OCI-LY1 (cell line): ENCODE measurements around the gene PEBP1.
"Not testable (repeated sequence)": the region's sequence is repeated elsewhere in the genome, so short reads cannot be mapped to it uniquely, and the experiment has no call there.

ENCODE experiments used
- H2AFZ ChIP-seq: fragments of 200-600 bp; sonication (generic), shearing (Covaris generic); 2 replicates; pipeline ENCODE4 v1.6.0; 2014; ENCODE audit warnings: antibody characterized with exemption, mild to moderate bottlenecking, low read length
- H3F3A ChIP-seq: fragments of 200-600 bp; sonication (generic), shearing (Covaris generic); 2 replicates; pipeline ENCODE4 v1.6.0; 2014; ENCODE audit warnings: mild to moderate bottlenecking, antibody characterized with exemption, low read length, moderate library complexity; ENCODE audit not compliant: insufficient read depth
- H3K27ac ChIP-seq: fragments of 200-600 bp; sonication (generic); 2 replicates; pipeline ENCODE4 v1.5.1; 2014; ENCODE audit warnings: low read length, mixed run types, mild to moderate bottlenecking, low read depth; ENCODE audit not compliant: poor library complexity, severe bottlenecking
- H3K27me3 ChIP-seq: fragments of 200-600 bp; sonication (generic); 2 replicates; pipeline ENCODE4 v1.6.0; 2014; ENCODE audit warnings: antibody characterized with exemption, mild to moderate bottlenecking, low read length, moderate library complexity; ENCODE audit not compliant: insufficient read depth
- H3K36me3 ChIP-seq: fragments of 200-600 bp; sonication (generic); 2 replicates; pipeline ENCODE4 v1.6.1; 2014; ENCODE audit warnings: mild to moderate bottlenecking, antibody characterized with exemption, low read length, moderate library complexity, mixed read lengths; ENCODE audit not compliant: insufficient read depth
- H3K4me1 ChIP-seq: fragments of 200-600 bp; sonication (generic); 2 replicates; pipeline ENCODE4 v1.5.1; 2014; ENCODE audit warnings: mild to moderate bottlenecking, low read length, moderate library complexity; ENCODE audit not compliant: insufficient read depth, severe bottlenecking
- H3K4me2 ChIP-seq: fragments of 200-600 bp; sonication (generic), shearing (Covaris generic); 2 replicates; pipeline ENCODE4 v1.6.1; 2014; ENCODE audit warnings: low read length
- H3K4me3 ChIP-seq: fragments of 200-600 bp; sonication (generic); 2 replicates; pipeline ENCODE4 v1.5.1; 2014; ENCODE audit warnings: low read length, low read depth, mild to moderate bottlenecking, mixed read lengths; ENCODE audit not compliant: poor library complexity, severe bottlenecking
- H3K79me2 ChIP-seq: fragments of 200-600 bp; shearing (Covaris generic); 2 replicates; pipeline ENCODE4 v1.6.1; 2016; ENCODE audit warnings: mixed run types, low read length, mixed read lengths; ENCODE audit not compliant: insufficient read depth
- H3K9ac ChIP-seq: fragments of 200-600 bp; sonication (generic), shearing (Covaris generic); 2 replicates; pipeline ENCODE4 v1.6.1; 2014; ENCODE audit warnings: mild to moderate bottlenecking, low read length, mixed read lengths
- H3K9me2 ChIP-seq: fragments of 200-600 bp; sonication (generic), shearing (Covaris generic); 2 replicates; pipeline ENCODE4 v1.6.1; 2014; ENCODE audit warnings: low read depth, mild to moderate bottlenecking, low read length, mixed read lengths
- H3K9me3 ChIP-seq: fragments of 200-600 bp; shearing (Covaris generic); 2 replicates; pipeline ENCODE4 v1.6.1; 2014; ENCODE audit warnings: low read length, mixed read lengths
- H4K20me1 ChIP-seq: fragments of 200-600 bp; sonication (generic), shearing (Covaris generic); 2 replicates; pipeline ENCODE4 v1.6.0; 2016; ENCODE audit warnings: mild to moderate bottlenecking, low read length; ENCODE audit not compliant: insufficient read depth
- EZH2 ChIP-seq: fragments of 200-600 bp; sonication (generic), shearing (Covaris generic); IDR thresholded peaks from 2 replicates; pipeline ENCODE4 v1.8.0; 2017; ENCODE audit warnings: borderline replicate concordance, mixed run types, mild to moderate bottlenecking, antibody characterized with exemption, low read length, moderate library complexity, mixed read lengths
- TF ChIP-seq, protein P1 (sequence below): fragments of 200-600 bp; sonication (generic), shearing (Covaris generic); IDR thresholded peaks from 2 replicates; pipeline ENCODE4 v1.5.1; 2017; ENCODE audit warnings: mild to moderate bottlenecking, antibody characterized with exemption, low read length, moderate library complexity, mixed read lengths

Gene PEBP1

DNA sequence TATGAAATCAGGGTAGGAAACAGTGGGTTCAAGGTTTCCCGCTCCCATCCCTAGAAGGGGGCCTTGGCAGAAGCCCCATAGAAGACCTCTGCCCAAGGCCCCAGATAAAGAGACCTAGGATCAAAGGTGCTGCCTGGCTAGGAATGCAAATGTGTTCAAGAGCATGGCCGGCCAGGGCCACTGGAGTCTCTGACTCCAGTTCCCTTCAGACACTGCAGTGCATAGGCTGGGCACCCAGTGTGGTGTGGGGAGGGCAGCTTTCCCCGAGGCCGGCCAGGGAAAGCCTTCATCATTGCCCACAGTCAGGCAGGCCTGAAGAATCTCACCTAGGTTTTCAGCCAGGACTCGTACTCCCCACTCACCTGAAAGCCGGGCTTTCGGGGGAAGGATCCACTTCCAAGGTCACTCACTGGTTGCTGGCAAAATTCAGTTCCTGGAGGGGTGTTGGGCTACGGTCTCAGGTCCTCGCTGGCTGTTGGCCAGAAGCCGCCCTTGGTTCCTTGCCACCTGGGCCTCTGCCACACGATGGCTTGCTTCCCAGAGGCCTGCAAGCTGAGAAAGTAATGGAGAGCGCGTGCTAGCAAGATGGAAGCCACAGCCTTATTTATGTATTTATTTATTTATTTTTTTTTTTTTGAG lies 9.7 kb upstream of the PEBP1 start:
- no peaks in the 10 kb centered on the region for H3K9me3 ChIP-seq
- H3K27me3 ChIP-seq: no peaks in the 10 kb centered on the region
- H3K9ac ChIP-seq: no peak overlapping the region
- H3K4me1 ChIP-seq: no peaks in the 10 kb centered on the region
- no peak overlapping the region for H3K4me3 ChIP-seq
- no peaks in the 10 kb centered on the region for H4K20me1 ChIP-seq
- H2AFZ ChIP-seq: no peak overlapping the region
- H3K9me2 ChIP-seq: no peaks in the 10 kb centered on the region
- no peaks in the 10 kb centered on the region for H3F3A ChIP-seq
- no peak overlapping the region for H3K27ac ChIP-seq
- H3K4me2 ChIP-seq: no peak overlapping the region
- H3K36me3 ChIP-seq: no peaks in the 10 kb centered on the region
- no peaks in the 10 kb centered on the region for H3K79me2 ChIP-seq
- TF ChIP-seq, protein P1, sequence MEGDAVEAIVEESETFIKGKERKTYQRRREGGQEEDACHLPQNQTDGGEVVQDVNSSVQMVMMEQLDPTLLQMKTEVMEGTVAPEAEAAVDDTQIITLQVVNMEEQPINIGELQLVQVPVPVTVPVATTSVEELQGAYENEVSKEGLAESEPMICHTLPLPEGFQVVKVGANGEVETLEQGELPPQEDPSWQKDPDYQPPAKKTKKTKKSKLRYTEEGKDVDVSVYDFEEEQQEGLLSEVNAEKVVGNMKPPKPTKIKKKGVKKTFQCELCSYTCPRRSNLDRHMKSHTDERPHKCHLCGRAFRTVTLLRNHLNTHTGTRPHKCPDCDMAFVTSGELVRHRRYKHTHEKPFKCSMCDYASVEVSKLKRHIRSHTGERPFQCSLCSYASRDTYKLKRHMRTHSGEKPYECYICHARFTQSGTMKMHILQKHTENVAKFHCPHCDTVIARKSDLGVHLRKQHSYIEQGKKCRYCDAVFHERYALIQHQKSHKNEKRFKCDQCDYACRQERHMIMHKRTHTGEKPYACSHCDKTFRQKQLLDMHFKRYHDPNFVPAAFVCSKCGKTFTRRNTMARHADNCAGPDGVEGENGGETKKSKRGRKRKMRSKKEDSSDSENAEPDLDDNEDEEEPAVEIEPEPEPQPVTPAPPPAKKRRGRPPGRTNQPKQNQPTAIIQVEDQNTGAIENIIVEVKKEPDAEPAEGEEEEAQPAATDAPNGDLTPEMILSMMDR: no peak
- no peak for TF ChIP-seq EZH2

DNA sequence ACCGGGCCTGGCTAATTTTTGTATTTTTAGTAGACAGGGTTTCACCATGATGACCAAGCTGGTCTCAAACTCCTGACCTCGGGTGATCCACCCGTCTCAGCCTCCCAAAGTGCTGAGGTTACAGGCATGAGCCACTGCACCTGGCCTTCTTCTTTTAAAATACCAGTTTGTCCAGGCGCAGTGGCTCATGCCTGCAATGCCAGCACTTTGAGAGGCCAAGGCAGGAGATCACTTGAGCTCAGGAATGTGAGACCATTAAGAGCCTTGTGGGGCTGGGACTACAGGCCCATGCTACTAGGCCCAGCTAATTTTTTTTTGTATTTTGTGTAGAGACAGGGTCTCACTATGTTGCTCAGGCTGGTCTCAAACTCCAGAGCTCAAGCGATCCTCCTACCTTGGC lies 8.1 kb upstream of the PEBP1 start:
- no peaks in the 10 kb centered on the region for H4K20me1 ChIP-seq
- H3K4me3 ChIP-seq: no peak overlapping the region
- no peak overlapping the region for H3K4me2 ChIP-seq
- H3K9me2 ChIP-seq: no peaks in the 10 kb centered on the region
- H3K9me3 ChIP-seq: no peaks in the 10 kb centered on the region
- peaks cover 14% of the 10 kb centered on the region for H3K4me1 ChIP-seq
- no peak for TF ChIP-seq EZH2
- TF ChIP-seq, protein P1: no peak
- no peaks in the 10 kb centered on the region for H3K27me3 ChIP-seq
- H2AFZ ChIP-seq: no peak overlapping the region
- H3K9ac ChIP-seq: no peak overlapping the region
- H3K36me3 ChIP-seq: no peaks in the 10 kb centered on the region
- no peak overlapping the region for H3K27ac ChIP-seq
- H3K79me2 ChIP-seq: no peaks in the 10 kb centered on the region
- no peaks in the 10 kb centered on the region for H3F3A ChIP-seq

DNA sequence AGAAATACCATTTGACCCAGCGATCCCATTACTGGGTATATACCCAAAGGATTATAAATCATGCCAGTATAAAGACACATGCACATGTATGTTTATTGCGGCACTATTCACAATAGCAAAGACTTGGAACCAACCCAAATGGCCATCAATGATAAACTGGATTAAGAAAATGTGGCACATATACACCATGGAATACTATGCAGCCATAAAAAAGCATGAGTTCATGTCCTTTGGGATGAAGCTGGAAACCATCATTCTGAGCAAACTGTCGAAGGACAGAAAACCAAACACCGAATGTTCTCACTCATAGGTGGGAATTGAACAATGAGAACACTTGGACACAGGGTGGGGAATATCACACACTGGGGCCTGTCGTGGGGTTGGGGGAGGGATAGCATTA lies 6.5 kb upstream of the PEBP1 start:
- H4K20me1 ChIP-seq, H3K27ac ChIP-seq, H3K9me3 ChIP-seq, H3K4me3 ChIP-seq, H3F3A ChIP-seq, H3K9me2 ChIP-seq, H3K79me2 ChIP-seq, H2AFZ ChIP-seq, H3K4me2 ChIP-seq, H3K27me3 ChIP-seq, H3K9ac ChIP-seq, H3K36me3 ChIP-seq: not testable (repeated sequence)
- peaks cover 24% of the 10 kb centered on the region for H3K4me1 ChIP-seq

DNA sequence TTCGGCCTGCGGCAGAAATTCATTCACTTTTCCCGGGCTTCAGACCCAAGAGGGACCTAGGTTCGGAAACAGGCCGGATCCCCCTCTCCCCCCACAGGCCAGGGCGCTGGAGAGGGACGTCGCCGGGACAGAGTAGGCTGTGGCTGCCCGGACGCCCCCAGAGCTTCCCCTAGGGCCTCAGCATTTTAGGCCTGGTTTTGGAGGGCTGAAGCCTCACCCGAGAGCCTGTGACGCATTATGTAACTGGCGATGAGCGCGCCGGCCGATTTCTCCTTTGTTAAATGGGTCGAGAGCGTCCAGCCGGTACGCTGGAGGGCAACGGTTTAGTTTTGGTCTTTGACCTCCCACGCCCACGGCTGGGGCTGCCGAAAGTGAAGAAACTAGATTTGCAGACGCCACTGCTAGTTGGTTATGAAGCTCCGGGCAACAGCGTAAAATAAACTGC lies 657 bp downstream of the PEBP1 start:
- Histone ChIP-seq H3K36me3 (peaks cover 24% of the 10 kb centered on the region), H3K79me2 (peaks cover 12% of the 10 kb centered on the region; the same call in 1 of the 2 replicates), H3K4me1 (peaks cover 42% of the 10 kb centered on the region), H3K27me3 (no peaks in the 10 kb centered on the region), H3K4me2 (peak overlapping the region; percentile 73), H3K9me3 (no peaks in the 10 kb centered on the region), H3K9me2 (no peaks in the 10 kb centered on the region), H3K4me3 (peak overlapping the region; percentile 84), H3F3A (no peaks in the 10 kb centered on the region), H3K9ac (peak overlapping the region; percentile 81), H3K27ac (peak overlapping the region; percentile 9), H4K20me1 (no peaks in the 10 kb centered on the region), H2AFZ (no peak overlapping the region)
- TF ChIP-seq EZH2: no peak
- TF ChIP-seq, protein P1: no peak
